GM21390 (cell line): Measurements from ENCODE around the gene FHOD3.
"Not testable (repeated sequence)": the region's sequence is repeated elsewhere in the genome, so short reads cannot be mapped to it uniquely, and the experiment has no call there.

ENCODE experiments used
- ATAC-seq: cut with Tn5 transposase; IDR thresholded peaks from one replicate; pipeline ENCODE4 v1.9.1; 2021; ENCODE audit not compliant: unreplicated experiment

FHOD3 gene

GRCh38 chr18:36812678-36813077 lies 515.2 kb downstream of the FHOD3 start:
- ATAC-seq, result no peak

- no peak for ATAC-seq
These were observed 515.7 kb downstream of the FHOD3 start for GRCh38 chr18:36813101-36813775.

- ATAC-seq, result no peak
These were observed 516.3 kb downstream of the FHOD3 start for GRCh38 chr18:36813824-36814223.

GRCh38 chr18:36814994-36815393 lies 517.5 kb downstream of the FHOD3 start:
- ATAC-seq, result no peak

GRCh38 chr18:36816096-36816495 lies 518.6 kb downstream of the FHOD3 start:
- not testable (repeated sequence) for ATAC-seq

GRCh38 chr18:36817039-36817438 lies 519.5 kb downstream of the FHOD3 start:
- no peak for ATAC-seq

- no peak for ATAC-seq
These were observed 521.1 kb downstream of the FHOD3 start for GRCh38 chr18:36818652-36819051.

GRCh38 chr18:36819621-36820020 lies 522.1 kb downstream of the FHOD3 start:
- no peak for ATAC-seq

- no peak for ATAC-seq
These were observed 524.2 kb downstream of the FHOD3 start for GRCh38 chr18:36821681-36822080.

GRCh38 chr18:36825526-36825925 lies 528.0 kb downstream of the FHOD3 start:
- ATAC-seq, result no peak

- ATAC-seq, result no peak
These were observed 529.0 kb downstream of the FHOD3 start for GRCh38 chr18:36826556-36826955.

GRCh38 chr18:36828157-36828629 lies 530.7 kb downstream of the FHOD3 start:
- ATAC-seq, result peak; percentile 1

- peak; percentile 92 for ATAC-seq
These were observed 531.3 kb downstream of the FHOD3 start, which contains the start of the genes KIAA1328 and TPGS2 for GRCh38 chr18:36828630-36829361. Gene KIAA1328, plus strand, starts transcription at chr18:36829127. Its CDS starts 12 bp downstream, at chr18:36829139. Gene TPGS2, minus strand, starts transcription at chr18:36829002. Its CDS starts 235 bp downstream, at chr18:36828767.
